Stimulated activated CD8-positive, alpha-beta memory T cell treated with anti-CD3 and anti-CD28 coated beads, Interleukin-15, amount 100 ng/mL, for 4 hours (primary cell): ENCODE results near the gene KRTAP10-3.
"Not testable (repeated sequence)": the region's sequence is repeated elsewhere in the genome, so short reads cannot be mapped to it uniquely, and the experiment has no call there.

Experiments
- DNase-seq, 2 donors: peaks; one replicate each; pipeline ENCODE4 v3.0.0-alpha.2; 2020; ENCODE audit warnings: low read depth in 2 of 2

The KRTAP10-3 gene

GRCh38 chr21:44590311-44590721 is 31.7 kb upstream of the KRTAP10-3 start:
- DNase-seq, result no peak

GRCh38 chr21:44589586-44590305 is 31.2 kb upstream of the KRTAP10-3 start:
- DNase-seq, result no peak

GRCh38 chr21:44589094-44589493 is 30.5 kb upstream of the KRTAP10-3 start:
- no peak for DNase-seq

DNA sequence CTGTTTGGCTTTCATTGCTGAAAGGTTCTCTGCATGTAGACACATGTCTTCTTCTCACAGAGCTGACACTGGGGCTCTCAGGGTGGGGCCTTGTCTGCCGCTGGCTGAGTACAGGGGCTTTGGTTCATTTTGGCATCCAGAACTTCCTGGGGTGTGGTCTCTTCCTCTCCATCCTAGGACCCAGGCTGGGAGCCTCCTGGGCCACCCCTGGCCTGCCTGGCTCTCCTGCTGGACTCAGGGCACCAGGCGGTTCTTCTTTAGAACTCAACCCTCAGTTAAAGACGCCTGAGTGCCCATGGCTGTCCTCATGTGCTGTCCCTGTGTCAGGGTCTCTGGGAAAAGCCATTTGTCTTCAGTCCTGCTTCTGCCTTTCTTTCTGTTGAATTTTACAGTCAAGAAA is 27.3 kb upstream of the KRTAP10-3 start:
- no peak for DNase-seq

DNA sequence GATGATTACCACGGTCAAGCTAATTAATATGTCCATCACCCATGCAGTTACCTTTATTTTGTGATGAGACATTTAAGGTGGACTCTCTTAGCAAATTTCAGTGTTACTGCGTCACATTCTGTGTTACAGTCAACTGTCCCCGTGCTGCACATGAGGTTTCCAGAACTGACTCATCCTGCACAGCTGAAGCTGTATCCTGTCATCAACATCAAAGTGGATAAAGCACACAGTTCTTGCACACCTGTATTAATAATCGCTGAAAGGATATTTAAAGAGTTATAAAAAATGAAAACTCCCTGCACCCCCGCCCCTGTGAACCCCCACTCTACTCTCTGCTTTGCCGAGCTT is 25.2 kb upstream of the KRTAP10-3 start:
- no peak for DNase-seq

- DNase-seq, result no peak
Measured at GRCh38 chr21:44583089-44583799, 24.6 kb upstream of the KRTAP10-3 start.

DNA sequence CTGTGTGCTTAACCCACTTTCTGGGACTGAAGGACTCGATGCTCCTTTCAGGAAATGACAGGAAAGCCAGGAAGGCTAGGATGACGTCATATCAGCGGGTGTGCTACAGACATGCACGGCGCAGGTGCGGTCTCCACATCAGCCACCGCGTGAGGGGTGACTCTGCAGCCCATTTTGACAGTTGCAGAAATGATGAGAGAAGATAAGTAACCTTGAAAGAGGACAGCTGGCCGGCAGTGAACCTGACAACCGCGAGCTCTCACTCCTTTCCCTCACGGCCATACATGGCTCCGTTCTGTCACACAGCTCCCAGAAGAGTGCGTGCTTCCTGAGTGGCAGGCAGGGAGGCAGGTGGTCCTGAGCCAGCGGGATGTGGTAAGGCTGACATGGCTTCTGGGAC is 23.5 kb upstream of the KRTAP10-3 start:
- DNase-seq, result no peak

DNA sequence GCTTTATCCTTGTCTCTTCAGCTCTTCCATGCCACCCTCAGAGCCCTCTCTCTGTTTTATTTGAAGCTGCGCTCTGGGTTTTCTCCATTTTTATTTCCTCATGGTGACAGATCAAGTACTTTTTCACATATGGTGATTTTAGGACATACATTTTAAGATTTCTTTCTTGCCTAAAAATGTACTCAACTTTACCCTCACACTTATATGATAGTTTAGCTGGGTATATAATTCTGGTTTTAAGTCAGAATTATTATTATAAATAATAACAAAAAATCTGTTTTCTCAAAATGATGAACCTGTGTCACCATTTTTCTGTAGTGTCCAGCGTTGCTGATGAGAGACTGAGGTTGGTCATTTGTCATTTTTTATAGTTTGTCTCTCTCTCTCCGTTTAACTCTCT is 22.6 kb upstream of the KRTAP10-3 start:
- no peak for DNase-seq

DNA sequence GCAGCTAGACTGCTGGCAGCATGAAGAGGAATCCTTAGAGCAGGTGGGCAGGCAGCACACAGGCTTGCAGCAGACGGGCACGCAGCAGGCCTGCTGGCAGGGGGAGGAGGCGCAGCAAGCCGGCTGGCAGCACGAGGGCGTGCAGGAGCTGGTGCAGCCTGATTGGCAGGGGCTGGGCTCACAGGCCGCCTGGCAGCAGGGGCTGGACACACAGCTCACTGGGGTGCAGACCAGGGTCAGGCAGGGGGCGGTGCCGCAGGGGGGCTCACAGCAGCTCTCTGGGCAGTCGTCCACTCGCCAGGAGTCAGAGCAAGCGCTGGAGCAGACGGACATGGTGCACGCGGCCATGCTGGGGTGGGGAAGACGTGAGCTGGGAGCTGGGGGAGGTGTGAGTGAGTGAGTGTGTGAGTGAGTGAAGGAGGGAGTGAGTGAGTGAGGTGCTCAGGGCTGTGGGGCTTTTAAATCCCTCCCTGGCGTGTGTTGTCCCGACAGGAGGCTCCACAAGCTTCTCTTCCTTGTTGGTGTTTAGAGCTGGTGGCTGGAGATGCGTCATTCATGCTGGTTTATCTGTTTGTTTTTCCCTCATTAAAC is 21.7 kb upstream of the KRTAP10-3 start, which contains the start of gene KRTAP10-5:
Gene KRTAP10-5 (minus strand): TSS at position 374 of the 591 bp plus-strand sequence. CDS start 26 bp downstream, at position 348.
- not testable (repeated sequence) for DNase-seq

GRCh38 chr21:44579833-44580144 is 21.2 kb upstream of the KRTAP10-3 start:
- no peak for DNase-seq

- DNase-seq, result no peak
Measured at GRCh38 chr21:44579056-44579832, 20.6 kb upstream of the KRTAP10-3 start.

DNA sequence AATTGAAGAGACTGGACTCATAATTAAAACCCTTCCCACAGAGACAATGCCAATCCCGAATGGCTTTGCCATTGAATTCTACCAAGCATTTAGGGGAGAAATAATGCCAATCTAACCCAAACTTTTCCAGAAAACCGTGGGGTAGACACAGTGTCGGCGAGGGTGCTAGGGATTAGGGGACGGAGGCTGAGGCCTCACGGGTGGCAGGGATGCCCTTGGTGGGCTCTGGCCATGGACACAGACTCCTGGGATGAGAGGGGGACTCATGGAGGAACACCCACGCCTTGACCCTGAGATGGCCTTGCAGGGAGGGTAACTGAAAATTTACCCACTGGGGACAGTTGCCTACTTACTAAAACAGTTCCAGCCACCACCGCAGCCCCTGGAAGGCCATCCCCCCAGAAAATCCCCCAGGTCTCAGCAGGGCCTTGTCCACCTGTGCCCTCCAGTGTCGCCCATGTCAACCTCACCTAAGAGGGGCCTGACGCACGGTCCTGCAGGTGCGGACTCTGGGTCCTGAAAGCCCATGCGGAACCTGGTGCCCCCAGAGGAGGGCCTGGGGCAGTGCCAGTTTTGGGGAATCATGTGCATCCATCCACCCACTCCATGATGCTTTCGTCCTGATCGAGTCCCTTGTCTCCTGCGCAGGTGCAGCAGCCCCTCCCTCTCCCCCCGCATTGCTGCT is 19.9 kb upstream of the KRTAP10-3 start:
- DNase-seq, result no peak

DNA sequence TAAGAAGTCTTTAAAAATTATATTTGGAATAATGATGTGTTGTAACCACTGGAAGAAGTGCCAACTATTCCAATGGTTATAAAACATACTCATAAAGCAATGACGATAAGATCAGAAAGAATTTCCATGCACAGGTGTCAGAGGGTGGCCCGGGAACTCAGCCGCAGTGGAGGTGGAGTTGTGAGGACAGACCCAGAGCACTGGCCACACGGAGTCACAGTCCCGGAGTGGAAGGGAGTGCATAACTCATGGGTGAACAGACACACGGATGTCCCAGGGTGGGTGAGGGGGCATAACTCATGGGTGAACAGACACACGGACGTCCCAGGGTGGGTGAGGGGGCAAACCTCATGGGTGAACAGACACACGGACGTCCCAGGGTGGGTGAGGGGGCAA is 17.4 kb upstream of the KRTAP10-3 start:
- no peak for DNase-seq

GRCh38 chr21:44575307-44576024 is 16.9 kb upstream of the KRTAP10-3 start:
- DNase-seq, result no peak

- DNase-seq, result no peak
Measured at GRCh38 chr21:44574457-44575306, 16.1 kb upstream of the KRTAP10-3 start.

- DNase-seq, result not testable (repeated sequence)
Measured at GRCh38 chr21:44573630-44574456, 15.2 kb upstream of the KRTAP10-3 start, which contains the start of gene KRTAP10-4. TSS of gene KRTAP10-4 (plus strand) at chr21:44573729. CDS start at chr21:44573759, 30 bp downstream.

GRCh38 chr21:44572959-44573583 is 14.5 kb upstream of the KRTAP10-3 start:
- DNase-seq, result no peak
